HG03460 (cell line): ENCODE results near the gene TUB.

Experiments
- ATAC-seq: cut with Tn5 transposase; IDR thresholded peaks from one replicate; pipeline ENCODE4 v1.9.1; 2021; ENCODE audit not compliant: unreplicated experiment

The TUB gene

DNA sequence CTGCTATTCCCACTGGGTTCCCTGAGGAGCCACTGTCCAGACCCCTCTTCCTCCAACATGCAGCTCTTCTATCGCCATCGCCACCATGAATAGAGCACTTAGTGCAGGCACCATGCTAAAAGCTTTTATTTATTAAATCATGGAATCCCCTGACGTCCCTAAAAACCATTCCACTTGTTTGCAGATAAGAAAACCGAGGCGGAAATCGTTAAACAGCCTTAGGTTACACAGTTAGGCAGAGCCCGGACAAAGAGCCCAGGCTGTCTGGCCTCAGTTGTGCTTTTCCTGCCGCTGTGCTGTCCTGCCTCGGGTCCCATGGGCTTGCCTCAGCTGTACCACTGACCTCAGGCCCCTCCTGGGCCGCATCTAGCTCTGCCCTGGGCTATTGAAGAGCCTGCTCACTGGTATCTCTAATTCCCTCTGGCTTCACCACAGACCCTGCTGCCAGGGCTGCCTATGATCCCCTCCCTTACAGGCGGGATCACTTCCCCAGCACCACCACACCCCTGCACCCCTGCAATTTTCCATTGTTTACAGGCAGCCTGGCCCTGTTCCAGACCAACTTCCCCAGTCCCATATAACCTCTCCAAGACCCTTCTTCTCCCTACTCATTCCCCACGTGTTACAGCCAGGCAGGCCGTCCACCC lies 13.0 kb upstream of the TUB start:
- no peak for ATAC-seq

DNA sequence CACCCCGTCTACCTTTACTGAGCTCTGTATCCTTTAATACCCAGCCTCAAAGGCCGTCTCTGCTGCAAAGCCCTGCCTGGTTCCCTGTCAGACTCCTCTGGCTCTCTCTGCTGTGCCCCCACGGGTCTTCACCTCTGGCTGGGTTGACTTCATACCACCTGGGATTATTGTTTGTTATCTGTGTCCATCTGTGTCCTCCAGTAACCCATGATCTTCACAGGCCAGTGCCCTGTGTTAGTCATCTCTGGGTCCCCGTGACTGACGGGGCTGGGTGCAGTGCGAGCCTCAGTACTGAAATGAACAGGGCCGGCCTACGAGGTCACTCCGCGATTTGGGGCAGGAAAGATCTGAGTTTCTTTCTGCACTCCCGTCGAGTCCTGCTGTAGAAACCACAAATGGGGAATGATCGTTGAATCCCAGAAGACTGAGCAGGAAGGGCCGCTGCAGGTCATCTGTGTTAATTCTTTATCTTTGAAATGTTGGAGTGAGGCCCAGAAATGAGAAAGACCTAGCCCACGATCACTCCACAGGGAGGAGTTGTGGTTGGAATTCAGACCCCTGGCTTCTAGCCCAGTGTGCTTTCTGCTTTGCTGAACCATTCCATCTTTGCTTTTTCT lies 12.3 kb upstream of the TUB start:
- no peak for ATAC-seq

DNA sequence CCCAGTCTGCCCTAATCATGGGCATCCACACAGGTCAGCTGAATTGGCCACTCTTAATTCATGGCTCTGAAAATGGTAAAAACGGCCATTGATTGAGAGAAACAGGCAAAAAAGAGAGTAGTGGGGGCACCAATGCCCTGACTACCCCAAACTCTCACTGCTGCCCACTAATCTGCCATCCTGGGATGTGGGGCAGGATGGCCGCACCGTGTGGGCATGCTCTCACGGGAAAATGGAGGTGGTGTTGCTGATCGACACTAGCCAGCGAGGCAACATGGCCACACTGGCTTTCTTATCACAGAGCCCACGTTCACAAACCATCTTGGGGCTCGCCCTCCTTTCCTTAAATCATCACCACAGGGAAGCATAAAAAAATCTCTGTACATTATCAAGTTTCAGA lies 11.2 kb upstream of the TUB start:
- no peak for ATAC-seq

DNA sequence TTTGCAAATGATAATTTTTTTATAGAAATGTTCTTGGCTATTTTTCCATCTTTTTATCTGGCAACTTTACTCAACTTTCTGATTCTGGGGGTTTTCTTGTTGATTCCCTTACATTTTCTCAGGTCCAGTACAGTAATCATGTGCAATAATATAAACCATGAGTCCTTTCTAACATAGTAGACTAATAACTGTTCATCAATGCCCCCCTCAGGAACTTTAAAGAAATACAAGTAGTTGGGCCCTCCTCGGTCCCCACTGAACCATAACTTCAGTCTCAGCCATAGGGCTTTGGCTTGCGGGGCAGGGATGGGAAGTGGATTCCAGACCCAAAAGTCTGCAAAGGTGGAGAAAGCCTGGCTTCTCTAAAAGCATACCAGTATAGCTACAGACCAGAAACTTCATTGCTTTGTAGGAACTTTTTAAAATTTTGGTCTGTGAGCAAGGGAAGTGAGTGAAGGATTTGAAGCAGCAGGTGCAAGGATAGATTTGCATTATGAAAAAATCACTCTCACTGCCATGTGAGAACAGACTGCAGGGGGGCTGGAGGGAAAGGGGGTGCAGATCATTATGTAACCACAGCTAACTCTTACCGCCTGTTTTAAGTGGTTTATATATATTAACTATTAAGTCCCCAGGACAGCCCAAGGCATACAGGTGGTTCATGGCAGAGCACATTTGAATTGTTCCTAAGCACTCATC lies 10.4 kb upstream of the TUB start:
- ATAC-seq, result no peak

DNA sequence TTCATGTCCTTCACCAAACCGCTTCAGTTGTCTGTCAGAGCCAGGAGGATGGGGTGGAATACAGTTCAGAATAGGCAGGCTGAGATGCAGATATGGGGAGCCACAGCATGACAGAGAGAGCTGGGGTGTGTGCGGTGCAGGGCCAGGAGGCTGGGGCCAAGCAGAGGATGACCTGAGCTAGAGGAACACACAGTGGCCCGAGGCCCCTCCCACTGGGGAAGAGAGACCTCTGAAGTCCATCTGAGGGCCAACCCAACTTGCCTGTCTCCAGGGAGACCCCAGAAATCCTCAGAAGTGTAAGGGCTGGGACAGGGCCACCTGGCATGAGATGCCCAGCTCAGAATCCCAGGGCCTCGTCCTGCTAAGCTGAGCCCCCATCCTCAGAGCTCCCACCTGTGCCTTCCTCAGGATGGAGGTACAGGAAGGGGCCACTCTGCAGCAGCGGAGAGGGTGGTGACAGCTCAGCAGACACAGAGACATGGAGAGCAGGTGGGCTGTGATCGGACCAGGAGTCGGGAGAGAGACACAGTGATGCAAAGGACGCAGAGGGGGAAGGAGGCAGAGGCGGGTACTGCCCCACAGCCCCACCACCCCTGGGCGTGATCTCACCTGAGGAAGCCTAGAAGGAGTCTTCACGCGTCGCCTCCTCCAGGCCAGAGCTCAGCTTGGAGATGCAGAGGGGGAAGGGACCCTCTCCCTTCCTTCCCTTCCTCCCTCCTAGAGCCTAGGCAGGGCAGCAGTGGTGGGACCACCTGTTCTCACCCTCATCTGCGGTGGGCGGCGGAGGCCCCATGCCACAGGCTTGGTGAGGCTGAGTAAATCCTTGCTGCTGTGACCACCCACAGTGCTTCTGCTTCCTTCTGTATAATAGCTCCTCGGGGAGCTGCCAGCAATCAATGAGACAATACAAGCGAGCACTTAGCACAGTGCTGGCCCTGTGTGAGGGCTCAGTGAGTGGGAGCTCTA lies 9.1 kb upstream of the TUB start:
- no peak for ATAC-seq

DNA sequence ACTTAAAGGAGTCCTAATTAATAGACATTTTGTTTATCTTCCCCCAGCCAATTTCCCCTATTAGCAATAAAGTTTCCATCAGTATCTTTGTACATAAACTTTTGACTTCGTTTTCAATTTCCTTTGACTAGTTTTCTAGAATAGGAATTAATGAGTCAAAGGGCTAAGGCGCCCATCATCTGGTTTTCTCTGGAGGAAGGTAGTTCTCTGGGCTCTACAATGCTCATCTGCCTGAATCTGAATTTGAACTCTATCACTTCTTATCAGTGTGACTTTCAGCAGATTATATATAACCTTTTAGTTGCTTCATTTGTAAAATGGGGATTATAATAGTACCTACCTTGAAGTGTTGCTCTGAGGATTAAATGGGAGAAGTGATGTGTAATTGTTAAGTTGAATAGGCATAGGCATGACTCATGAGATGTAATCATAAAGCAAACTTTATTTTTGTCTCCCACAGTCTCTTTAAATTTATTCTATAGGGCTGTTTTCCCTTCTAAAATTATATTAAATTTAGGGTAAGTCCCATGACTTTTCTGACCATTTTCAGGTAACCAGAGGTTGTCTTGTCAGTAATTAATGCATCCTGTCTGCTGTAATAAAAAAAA lies 5.8 kb upstream of the TUB start:
- no peak for ATAC-seq

DNA sequence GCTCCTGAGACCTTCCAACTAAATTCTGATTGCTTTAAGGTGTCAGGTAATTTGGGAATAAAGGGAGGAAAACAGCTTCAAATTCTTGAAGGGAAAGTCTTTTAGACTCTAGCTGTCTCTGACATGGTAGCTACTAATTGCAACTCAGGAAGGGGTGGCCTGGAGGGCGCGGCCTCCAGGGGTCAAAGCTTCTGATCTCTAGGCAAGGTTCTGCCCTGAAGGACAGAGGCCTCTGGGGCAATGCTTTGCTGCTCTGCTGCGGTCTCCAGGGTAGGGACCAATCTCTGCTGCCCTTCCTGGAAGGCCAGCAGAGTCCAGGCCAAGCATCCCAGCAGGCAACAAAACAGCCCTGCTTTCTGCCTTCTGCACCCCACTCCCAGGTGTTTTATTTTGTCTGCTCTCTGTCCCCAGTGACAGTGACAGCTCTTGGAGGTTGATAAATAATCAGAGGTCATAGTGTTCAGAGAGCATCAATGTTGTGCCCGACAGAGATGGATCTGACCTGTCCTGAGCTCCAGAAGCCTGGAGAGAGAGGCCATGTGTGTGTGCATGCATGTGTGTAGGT lies 1.8 kb upstream of the TUB start:
- ATAC-seq, result no peak

DNA sequence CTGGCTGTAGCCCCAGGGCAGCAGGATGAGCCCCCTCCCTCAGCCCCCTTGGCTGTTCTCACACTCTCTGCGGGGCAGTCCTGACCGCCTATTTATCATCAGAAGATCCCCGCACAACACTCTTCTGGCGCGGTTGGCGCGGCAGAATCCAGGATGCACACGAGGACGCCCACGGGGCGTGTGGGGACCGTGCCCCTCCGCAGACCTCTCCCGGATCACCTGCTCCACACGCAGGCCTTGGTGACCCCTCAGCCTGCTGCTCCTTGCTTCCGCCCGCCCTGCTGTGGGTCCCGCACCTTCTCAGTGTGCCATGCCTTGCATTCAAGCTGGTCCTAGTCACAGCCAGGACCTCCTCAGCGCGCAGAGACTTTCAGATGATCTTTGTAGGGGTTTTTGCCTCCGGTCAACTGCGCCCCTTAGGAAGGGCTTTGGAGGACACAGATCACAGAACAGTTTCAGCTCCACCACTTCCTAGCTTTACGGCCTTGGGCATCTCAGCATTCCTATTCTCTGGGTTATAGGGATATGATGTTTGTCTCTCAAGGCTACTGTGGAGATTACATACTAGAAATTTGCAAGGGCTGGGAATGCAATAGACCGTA lies 841 bp upstream of the TUB start:
- ATAC-seq, result no peak

DNA sequence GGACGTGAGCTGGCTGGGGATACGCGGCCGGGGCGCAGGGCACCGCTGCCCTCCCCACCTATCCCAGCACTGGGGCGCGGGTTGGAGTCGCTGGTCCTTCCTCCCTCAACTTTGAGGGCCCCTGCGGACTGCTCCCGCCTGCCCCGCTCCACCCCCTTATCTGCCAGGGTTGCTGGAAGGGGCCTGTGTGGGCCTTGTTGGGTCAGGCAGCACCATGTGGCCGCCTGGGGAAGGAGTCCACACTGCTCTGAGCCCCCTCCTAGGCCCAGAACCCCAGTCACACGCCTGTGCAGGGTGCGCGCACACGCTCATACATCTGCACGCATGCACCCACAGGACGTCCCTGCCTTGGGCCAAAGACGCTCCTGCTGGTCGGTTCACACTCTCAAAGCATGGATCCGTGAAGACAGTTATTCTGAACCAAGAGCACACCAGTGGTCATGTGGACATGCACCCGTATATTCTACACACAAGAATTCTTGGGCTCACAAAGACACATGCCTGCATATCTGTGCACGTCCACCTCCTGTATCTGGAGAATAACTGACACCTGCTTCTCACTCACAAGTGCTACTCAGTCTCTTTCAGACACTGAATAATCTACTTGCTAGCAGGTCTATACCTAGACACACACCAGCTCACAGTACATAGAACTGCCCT lies 710 bp downstream of the TUB start:
- ATAC-seq, result no peak

DNA sequence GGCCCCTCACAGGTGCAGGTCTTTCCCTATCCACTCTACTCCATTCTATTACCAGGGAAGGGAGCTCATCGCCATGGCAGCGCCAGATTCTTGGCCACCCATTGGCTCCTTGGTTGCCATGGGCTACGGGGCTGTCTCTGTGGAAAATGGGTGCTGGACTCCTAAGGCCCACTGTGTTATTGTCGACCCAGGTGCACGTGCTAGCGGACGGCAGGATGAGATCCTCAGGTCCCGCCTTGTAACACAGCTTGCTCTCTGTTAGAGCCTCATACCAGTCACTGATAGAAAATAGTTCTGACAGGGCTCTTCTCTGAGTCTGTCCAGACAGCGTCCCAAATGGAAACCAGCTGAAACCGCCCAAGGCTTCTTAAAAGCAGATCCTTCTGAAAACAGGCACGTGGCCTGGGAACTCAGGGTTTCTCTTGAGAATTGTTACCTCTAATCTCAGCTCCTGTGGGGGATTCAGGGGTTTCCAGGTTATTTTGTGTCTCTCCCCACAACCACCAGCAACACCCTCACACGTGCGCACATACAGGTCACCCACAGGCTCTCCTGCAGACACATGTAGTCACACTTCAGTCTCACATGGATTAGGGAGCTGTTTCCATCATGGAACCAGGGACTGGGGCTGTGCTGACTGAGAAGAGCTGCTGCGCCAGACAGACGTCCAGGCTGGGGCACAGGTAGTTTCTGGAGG lies 1.5 kb downstream of the TUB start:
- no peak for ATAC-seq

DNA sequence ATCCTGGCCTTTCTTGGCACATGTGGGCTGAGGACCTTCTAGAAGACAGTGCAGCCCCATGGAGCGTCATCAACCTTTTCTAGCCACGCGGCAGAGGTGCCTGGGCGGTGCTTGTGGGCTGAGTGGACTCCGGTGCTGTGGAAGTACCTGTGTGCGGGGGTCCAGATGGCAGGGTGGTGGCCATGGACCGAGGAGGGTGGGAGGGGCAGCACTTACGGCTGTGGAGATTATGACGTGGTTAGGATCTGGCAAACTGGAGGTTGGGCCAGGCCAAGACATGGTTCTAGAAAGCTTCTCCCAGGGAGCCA lies 2.0 kb downstream of the TUB start:
- ATAC-seq, result no peak

DNA sequence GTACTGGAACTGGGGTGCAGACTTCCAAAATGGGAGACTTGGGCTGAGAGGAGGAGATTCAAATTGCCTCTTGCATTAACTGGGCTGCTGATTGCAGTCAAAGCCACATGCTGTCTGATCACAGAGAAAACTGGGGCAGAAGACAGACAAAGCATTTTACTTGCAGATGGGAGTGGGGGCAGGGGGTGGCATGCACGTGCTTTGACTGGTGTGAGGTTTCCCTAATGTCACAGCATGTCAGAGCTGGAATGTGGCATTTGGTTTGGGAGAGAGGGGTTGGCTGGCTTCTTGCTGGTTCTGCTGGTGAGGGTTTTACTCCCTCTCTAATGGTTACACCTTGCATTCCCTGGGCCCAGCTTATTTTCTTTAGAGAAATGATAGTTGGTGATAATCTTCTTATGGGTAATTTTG lies 2.9 kb downstream of the TUB start:
- no peak for ATAC-seq

DNA sequence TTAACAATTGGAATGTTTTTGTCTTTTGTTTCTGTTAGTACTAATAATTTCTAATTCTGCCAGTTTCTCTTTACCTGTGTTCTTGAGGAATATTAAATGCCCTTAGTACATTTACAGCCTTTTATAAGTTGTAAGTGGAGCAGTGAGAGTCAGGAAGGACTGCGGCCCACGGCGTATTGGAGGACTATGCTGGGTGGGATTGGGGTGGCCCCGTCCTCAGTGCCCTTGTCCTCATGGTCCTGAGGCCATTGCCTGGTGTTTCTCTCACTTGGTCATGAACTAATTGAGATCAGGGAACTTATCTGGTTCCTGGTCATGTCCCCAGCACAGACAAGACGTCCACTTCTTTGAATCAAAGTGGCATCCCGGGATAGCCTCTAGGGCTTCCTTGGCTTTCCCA lies 3.3 kb downstream of the TUB start:
- no peak for ATAC-seq

DNA sequence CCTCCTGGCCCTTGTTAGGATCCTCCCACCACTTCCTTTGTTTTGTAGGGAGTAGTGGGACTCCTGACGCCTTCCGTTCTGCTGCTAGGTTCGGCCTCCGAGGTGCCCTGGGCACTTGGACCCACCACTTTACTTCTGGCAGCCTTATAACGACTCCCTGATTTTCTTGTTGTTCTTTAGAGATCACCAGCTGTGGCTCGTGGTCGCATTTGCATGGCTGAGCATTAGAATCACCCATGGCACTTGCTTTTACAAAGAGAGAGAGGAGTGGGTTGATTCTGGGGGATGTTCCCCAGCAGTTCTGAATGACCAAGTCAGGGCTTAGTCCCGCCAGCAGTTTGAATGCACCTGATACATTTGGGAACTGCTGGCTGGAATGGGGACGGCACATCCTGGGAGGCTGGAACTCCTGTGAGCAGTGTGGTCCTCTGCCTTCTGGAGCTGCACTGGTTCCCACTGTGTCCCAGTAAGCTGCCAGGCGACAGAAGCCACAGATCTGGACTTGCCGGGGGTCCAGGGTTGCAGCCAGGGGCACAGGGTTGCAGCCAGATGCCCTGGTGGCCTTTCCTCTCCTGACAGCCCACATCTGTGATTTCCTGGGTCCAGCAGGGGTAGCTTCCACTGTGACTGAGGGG lies 4.1 kb downstream of the TUB start:
- ATAC-seq, result no peak

DNA sequence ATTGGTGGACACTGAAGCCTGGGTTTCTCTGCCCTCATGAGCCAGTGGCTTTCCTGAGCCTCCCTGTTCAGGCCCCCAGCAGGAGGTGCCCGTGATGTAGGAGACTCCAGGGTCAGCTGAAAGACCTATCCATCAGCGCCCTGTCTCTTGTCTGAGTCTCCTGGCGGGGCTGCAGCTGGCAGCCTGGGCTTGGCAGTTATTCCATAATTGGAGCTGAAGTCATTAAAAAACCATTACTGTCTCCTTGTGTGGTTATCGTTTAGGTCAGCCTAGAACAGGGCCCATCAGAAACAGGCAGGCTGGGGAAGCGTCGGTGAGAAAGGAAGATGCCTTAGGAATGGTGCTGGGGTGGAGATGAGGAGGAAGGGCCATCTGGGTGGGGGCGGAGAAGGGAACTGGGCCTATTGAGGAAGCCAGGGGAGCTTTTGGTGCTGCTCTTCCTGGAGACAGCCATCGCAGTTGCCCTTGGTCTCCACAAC lies 5.0 kb downstream of the TUB start:
- no peak for ATAC-seq

DNA sequence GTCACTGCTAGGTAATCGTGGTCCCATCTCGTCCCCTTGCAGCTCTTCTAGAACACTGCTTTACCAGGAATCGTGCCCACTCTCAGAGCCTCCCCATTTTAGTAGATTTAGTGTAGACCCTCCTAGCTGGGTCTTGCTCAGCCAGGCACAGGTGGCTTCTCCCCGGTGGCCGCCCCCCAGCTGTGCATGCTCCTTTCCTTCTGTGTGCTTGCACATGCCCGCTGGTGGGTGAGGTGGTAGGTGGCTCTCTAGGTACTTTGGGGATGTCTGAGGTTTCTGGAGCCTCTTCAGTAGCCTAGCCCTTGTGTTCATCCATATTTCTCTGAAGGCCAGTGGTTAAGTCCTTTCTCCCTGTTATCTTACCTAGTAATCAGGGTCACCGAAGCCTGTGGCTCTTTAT lies 5.6 kb downstream of the TUB start:
- no peak for ATAC-seq

DNA sequence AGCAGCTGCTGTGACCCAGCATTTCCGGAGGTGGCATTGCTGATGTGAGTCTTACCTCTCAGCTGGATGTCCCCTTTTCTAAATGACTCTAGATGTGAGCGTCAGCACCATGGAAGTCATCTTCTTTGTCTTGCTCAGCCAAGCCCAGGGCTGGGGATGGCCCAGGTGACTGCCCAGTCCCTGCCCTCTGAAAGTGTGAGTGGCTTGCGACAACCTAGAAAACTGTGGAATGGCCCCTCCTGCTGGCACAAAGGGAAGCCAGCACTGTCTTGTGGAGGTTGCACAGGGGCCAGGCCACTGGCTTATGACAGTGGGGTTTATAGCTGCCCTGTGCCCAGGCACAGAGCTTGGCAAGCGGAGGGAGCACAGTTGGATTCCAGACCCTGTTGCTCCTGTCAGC lies 6.2 kb downstream of the TUB start:
- no peak for ATAC-seq

DNA sequence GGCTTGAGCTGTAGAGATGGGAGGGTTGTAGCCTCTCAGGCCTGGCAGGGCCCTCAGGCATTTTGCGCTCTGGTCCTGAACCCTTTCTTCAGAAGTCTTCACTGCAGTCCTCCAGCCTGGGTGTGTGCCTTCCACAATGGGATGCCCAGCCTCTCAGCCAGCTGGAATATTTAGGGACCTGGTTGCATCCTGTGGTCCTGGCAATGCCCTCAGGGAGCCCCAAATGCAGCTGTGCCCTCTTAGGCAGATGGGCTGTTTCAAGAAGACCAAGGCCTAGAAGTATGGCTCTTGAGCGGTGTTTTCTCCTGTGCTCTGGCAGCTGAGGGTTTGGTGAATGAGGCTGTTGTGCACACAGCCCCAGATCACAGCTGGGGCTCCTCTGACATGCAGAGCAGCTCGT lies 6.7 kb downstream of the TUB start:
- ATAC-seq, result no peak
